NCI-H226 (cell line): Measurements from ENCODE around the gene SH3RF1.
A peak's percentile ranks its signal among the peaks of the same experiment; 100 is the strongest.

Experiments used
- DNase-seq: peaks from one replicate; pipeline ENCODE4 v3.0.0-alpha.2; 2015

The SH3RF1 gene

DNA sequence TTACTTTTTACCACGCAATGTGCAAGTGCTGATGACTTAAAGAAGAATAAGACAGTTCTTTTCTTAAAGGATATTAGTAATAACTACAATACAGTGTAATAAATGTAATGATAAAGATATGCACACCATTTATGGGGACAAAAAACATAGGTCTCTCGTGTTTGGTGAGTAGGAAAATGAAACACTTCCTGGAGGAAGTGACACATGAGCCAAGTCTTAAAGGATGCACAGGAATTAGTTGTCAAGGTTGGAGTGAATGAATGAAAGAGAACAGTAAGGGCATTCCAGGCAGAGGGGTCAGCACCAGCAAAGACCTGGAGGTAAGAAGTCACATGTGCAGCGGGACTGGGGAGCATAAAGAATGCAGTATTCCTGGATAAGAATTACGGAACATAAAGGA lies 112.7 kb downstream of the SH3RF1 start:
- no peak for DNase-seq

DNA sequence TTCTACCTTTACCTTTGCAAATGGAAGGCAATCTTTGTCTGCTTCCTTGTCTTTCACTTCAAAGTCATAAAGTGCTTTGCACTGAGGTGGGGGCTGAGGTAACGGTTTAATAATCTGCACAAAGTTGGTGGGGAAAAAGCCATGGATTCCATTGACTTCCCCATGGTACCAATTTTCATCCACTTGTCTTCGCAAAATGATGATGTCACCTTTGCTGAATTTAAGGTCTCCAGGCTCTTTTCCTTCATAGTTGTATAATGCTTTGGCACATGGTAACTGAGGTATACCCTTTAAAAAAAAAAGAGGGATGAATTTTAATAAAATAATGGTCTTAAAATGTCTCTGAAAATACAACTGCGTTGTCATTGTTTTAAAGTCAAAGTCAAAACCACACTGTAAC lies 114.4 kb downstream of the SH3RF1 start:
- no peak for DNase-seq

DNA sequence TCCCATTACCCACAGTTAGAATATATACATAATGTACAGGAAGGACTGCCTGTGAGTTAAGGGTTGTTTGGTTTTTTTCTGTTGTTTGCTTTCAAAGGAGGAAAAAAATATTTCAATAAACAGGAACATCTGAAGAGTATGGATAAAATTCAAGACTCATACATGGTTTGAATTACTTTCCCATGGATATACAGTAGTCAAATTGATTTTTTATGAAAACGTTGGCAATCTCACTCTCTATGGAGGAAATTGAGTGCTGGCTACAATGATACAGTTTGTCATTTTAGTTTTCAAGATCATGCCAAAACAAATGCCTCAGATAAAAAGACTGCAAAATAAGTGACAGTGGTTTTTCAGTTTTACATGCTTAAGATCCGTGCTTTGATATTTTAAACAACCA lies 116.6 kb downstream of the SH3RF1 start:
- no peak for DNase-seq

DNA sequence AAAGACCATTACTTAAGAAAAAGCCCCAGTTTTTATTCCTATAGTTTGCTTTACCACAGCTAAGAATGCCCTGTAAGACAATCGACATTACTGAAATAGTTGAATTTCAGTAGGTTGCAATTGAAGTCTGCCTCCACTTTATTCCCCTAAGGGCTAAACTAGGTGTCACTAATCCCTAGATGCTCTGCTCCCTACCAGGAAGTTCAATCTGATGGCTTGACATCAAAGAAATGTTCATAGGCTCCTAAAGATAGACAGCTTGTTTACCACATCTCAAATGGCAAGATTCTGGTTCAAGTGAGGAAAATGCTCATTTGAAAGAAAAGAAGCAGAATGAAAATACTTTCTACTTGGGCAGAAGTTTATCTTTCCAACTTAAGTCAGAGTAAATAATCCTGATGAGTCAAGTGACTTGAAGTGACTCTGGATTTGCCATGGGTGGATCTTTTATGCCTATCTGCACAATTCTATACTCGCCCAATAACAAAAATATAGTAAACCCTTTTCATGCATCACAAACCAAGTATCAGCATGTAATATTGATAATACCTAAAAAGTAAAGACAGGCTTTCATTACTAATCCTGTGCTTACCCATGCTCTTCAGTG lies 117.2 kb downstream of the SH3RF1 start:
- no peak for DNase-seq

DNA sequence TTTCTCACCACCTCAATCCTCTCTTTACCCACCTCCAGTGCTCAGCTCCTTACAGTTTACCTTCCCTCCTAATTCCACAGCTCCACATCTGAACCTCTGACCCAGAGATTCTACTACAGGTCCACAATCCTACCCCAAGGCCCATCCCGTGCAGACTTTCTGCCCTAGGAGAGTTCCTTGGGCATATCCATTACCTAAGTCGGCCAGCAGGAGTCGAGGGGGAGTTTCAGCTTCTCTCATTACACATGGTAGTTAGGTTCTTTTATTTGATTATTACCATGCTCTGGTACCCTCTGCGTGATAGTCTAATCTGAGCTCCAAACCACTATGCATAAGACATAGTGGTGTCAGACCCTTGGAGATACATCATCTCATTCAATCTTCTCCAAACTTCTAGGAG lies 117.9 kb downstream of the SH3RF1 start:
- no peak for DNase-seq

DNA sequence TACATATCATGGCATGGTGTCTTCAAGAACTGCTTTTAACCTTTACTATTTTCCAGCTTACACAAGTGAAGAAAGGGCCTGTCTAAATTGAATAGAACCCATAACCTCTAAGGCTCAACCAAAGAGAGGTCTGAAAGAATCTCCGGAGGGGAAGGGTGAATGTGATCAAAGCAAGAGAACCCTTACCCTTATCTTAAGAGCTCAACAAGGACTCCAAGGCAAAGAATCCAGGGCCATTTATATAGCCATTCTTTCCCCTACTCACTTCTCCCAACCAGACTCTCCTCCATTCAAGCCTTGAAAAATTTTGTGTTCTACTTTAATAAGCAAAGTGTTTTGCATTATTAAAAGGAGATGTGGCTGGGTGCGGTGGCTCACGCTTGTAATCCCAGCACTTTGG lies 118.7 kb downstream of the SH3RF1 start:
- DNase-seq = no peak

GRCh38 chr4:169151671-169152070 lies 119.1 kb downstream of the SH3RF1 start:
- DNase-seq = no peak

- DNase-seq = no peak
Observed at GRCh38 chr4:169150806-169151205, 120.0 kb downstream of the SH3RF1 start.

DNA sequence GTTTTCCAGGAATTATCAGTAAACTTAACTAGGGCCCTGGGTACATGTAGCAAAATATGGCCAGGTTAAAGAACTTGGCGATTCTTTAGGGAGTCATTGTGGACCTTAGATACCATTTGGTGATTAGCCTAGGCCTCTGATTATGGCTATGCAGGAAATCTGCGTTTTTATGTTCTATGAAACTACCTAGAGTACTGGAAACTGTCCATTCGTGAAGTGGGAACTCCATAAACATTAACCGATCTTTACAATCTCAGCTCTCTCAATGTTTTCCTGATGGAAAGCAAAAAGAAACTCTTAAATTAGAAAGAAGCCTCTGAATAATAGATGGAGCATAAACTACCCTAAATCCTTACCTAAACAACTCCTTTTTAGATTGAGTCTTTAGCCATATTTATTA lies 121.9 kb downstream of the SH3RF1 start:
- no peak for DNase-seq

DNA sequence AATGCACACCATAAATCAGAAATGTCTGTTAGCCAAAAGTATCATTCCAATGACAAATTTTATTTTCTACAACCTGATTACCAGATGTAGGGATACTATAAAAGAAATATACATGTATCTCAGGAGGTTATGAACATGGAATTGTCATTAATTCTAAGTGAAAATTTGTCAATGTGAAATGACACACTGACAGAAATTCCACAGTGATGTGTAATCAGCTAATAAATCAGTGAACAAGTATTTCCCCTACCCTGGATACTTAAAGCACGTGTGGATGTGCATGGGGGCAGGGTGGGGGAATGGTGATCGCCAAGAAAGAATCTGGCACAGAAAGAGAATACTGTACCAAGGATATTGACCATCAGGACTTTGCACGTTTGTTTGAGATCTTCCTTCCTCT lies 123.6 kb downstream of the SH3RF1 start:
- DNase-seq = peak; percentile 43

DNA sequence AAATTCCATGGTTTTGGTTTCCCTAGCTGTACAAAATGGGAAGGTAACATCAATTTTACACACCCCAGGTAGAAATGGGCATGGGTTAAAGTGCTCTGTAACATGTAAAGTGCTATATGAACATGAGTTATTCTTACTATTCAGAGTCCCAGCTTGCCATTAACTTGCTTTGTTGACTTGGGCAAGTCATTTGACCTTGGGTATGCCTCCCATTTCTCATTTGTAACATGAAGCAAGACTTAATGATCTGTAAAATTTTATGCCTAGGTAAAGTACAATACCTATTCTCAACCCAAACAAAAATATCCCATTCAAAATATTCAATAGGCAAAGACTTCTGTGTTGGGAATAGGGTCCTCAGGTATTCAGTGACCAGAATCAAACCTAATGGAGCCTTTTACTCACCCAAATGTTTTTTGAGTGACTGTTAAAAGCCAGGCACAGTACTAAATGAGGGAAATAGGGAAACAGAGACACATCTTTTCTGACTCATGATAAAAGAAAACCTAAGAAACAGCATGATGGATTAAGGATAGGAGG lies 126.6 kb downstream of the SH3RF1 start:
- no peak for DNase-seq

- DNase-seq = no peak
Observed at GRCh38 chr4:169143335-169143734, 127.4 kb downstream of the SH3RF1 start.

DNA sequence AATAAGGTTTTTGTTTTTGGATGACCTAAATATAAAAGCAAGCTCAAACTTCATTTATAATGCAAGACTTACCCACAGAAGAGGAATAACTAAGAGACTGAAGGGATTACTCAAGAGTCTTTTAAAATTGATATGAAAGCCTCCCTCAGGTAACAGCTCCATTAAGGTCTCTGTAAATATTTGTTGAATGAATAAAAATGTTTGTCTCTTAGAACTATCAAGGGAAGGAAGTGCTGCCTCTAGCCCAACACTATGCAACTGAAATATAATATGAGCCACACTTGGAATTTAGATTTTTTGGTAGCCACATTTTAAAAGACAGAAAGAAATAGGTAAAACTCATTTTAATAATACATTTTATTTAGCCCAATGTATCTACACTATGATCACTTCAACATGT lies 127.8 kb downstream of the SH3RF1 start:
- DNase-seq = no peak

DNA sequence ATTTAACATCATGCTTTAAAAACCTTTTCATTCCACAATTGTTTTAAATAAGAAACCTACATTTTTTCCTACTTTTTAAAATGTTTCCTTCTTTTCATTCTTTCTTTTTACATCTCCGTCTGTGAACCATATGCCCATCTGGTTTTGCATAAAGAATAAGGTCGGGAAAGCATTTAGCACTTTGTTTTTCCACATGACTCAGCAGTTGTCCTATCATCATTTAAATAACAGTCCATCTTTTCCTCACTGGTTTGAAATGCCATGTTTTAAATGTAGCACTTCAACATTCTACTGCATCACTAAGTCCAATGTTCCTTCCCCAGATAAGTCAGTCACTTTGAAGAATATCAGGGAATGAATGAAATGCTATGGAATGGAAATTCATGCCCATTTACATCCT lies 128.4 kb downstream of the SH3RF1 start:
- no peak for DNase-seq

DNA sequence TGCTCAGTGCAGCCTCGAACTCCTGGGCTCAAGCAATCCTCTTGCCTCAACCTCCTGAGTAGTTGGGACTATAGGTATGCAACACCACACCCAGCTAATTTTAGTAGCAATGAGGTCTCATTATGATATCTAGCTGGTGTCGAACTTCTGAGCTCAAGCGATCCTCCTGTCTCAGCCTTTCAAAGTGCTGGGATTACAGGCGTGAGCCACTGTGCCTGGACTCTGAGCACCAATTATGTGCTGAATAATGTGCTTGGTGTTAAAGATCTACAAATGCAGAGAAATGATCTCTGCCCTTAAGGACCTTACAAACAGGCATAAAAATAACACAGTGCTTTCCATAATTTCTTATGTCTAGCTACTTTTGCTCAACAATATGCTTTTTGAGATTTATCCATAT lies 131.7 kb downstream of the SH3RF1 start:
- no peak for DNase-seq

DNA sequence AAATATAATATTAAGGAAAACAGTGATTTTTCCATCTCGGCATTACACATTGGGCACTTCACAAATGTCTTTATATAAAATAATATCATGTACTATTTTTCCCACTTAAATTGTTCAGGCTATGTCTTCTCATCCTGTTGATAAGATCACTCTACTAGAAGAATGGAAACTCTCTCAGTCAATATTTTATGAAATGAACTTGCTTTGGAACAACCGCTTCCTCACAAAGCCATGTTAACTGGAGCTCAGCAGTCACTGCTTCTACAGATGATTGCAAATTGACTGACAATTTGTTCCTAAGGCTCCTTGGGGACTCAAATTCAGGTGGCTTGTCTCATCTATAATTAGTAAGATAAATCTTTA lies 133.2 kb downstream of the SH3RF1 start:
- DNase-seq = no peak

- no peak for DNase-seq
Observed at GRCh38 chr4:169136796-169137557, 133.8 kb downstream of the SH3RF1 start.

GRCh38 chr4:169136330-169136729 lies 134.4 kb downstream of the SH3RF1 start:
- no peak for DNase-seq

- no peak for DNase-seq
Observed at GRCh38 chr4:169135776-169136175, 135.0 kb downstream of the SH3RF1 start.

DNA sequence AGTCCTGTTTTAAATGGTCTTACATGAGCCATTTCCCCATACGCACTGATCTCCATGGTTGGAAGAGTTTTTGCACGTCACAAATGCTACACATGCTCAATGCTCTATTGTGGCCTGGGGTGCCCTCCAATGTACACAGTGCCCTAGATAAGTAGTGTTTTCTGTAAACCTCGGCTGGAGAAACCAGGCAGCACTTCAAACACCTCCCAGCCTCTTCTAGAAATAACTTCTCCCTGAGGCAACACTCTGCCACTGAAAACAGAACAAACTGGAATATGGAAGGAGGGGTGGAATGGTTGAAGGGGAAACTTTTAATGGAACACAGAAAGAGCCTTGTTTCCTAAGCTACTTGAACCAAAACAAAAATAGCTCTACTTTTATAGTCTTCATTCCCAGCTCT lies 136.8 kb downstream of the SH3RF1 start:
- no peak for DNase-seq

GRCh38 chr4:169132561-169133305 lies 138.0 kb downstream of the SH3RF1 start:
- no peak for DNase-seq

GRCh38 chr4:169131556-169132208 lies 139.1 kb downstream of the SH3RF1 start:
- DNase-seq = no peak

- no peak for DNase-seq
Observed at GRCh38 chr4:169128902-169129301, 141.9 kb downstream of the SH3RF1 start.
